Uterus (tissue), 4 donors: ENCODE results near the gene ZNF317. TPM values are rescaled to one million over a fixed set of nuclear protein-coding genes. Genes with fewer than 3 reads are reported as not detected.

Experiments
- DNase-seq, 2 donors: peaks; one replicate each; pipeline ENCODE4 v3.0.0-alpha.2; 2019 to 2020
- H3K27ac ChIP-seq, 2 donors: fragments of 200-600 bp; sonication (generic); 1 replicate in 1 of 2; 2 replicates in 1 of 2; pipeline ENCODE4 v1.5.1; 2016 to 2018
- H3K27me3 ChIP-seq, 2 donors: fragments of 200-600 bp; sonication (generic); one replicate each; pipeline ENCODE4 v1.5.1; 2018 to 2019; ENCODE audit warnings: control low read depth in 1 of 2
- H3K36me3 ChIP-seq, 2 donors: fragments of 200-600 bp; sonication (generic); one replicate each; pipeline ENCODE4 v1.5.1; 2019; ENCODE audit warnings: control low read depth in 1 of 2
- H3K4me1 ChIP-seq, 2 donors: fragments of 200-600 bp; sonication (generic); one replicate each; pipeline ENCODE4 v1.5.1; 2018 to 2019; ENCODE audit warnings: control low read depth in 1 of 2
- H3K4me3 ChIP-seq, 2 donors: fragments of 200-600 bp; sonication (generic); 1 replicate in 1 of 2; 2 replicates in 1 of 2; pipeline ENCODE4 v1.5.1; 2018 to 2019; ENCODE audit warnings: mild to moderate bottlenecking in 1 of 2
- H3K9me3 ChIP-seq, 2 donors: fragments of 200-600 bp; sonication (generic); one replicate each; pipeline ENCODE4 v1.5.1; 2019; ENCODE audit warnings: control low read depth in 1 of 2
- CTCF ChIP-seq, 4 experiments: fragments of 200-600 bp in 2 of 4; fragments of 450-650 bp in 2 of 4; sonication (generic) in 2 of 4; IDR thresholded peaks; one replicate each; pipeline ENCODE4 v1.5.1; 2016 to 2019; ENCODE audit warnings: antibody characterized with exemption in 4 of 4, mild to moderate bottlenecking in 2 of 4, moderate library complexity in 1 of 4
- POLR2A ChIP-seq, 2 donors: fragments of 450-650 bp; IDR thresholded peaks; one replicate each; pipeline ENCODE4 v1.6.1; 2016; ENCODE audit warnings: antibody characterized with exemption in 2 of 2, mild to moderate bottlenecking in 1 of 2, moderate library complexity in 1 of 2
- intact Hi-C: fragments of 100-400 bp; cut with DNase I; formaldehyde crosslinking; loops from one replicate; pipeline ENCODE4 v1.15.1; 2023; ENCODE audit warnings: low total_unique reads
- total RNA-seq, 4 donors: library from RNA; depleted of rRNA in 3 of 4; stranded (reverse); fragments of >200 nt in 3 of 4; gene quantifications; one replicate each; pipeline versions ENCODE4 v1.1.0 to v1.2.4, GENCODE V29; 2014 to 2023
- donor health status: DM: yes; HTN: yes; CAD: no.

The ZNF317 gene
- total RNA-seq, 4 donors from 2014 or later, result 4.4 to 42.6 (median 13.6) TPM

GRCh38 chr19:9144920-9145319, 4.7 kb downstream of the ZNF317 start:
- H3K4me1 ChIP-seq, result peaks cover 0 to 10% of the 10 kb centered on the region in 2 donors
- H3K27me3 ChIP-seq, result no peaks in the 10 kb centered on the region
- H3K9me3 ChIP-seq, result peaks cover 0 to 16% of the 10 kb centered on the region in 2 donors
- no peaks in the 10 kb centered on the region for H3K36me3 ChIP-seq
- no peak overlapping the region for H3K4me3 ChIP-seq
- H3K27ac ChIP-seq, result no peak overlapping the region
- intact Hi-C loops, result no loop called here
- TF ChIP-seq POLR2A (IDR thresholded peaks at IDR 0.05), result no peak
- TF ChIP-seq CTCF (IDR thresholded peaks at IDR 0.05), result no peak
- no peak for DNase-seq

GRCh38 chr19:9146882-9147281, 6.7 kb downstream of the ZNF317 start:
- no peaks in the 10 kb centered on the region for H3K36me3 ChIP-seq
- H3K9me3 ChIP-seq, result peaks cover 0 to 16% of the 10 kb centered on the region in 2 donors
- no peak overlapping the region for H3K27ac ChIP-seq
- TF ChIP-seq POLR2A (IDR thresholded peaks at IDR 0.05), result no peak
- TF ChIP-seq CTCF (IDR thresholded peaks at IDR 0.05), result no peak
- H3K4me1 ChIP-seq, result peaks cover 0 to under 1% of the 10 kb centered on the region in 2 donors
- H3K27me3 ChIP-seq, result no peaks in the 10 kb centered on the region
- no peak for DNase-seq
- intact Hi-C loops, result no loop called here
- no peak overlapping the region for H3K4me3 ChIP-seq

- intact Hi-C loops, result no loop called here
- Histone ChIP-seq H3K36me3 (no peaks in the 10 kb centered on the region), H3K4me3 (no peak overlapping the region)
These were observed 8.5 kb downstream of the ZNF317 start for GRCh38 chr19:9148697-9149096.

GRCh38 chr19:9149997-9150396, 9.8 kb downstream of the ZNF317 start:
- no peak for TF ChIP-seq CTCF (IDR thresholded peaks at IDR 0.05)
- H3K9me3 ChIP-seq, result peaks cover 0 to 16% of the 10 kb centered on the region in 2 donors

More at GRCh38 chr19:9148697-9149096, 8.5 kb downstream of the ZNF317 start:
- H3K27ac ChIP-seq, result no peak overlapping the region
- no peaks in the 10 kb centered on the region for H3K4me1 ChIP-seq
- no peaks in the 10 kb centered on the region for H3K27me3 ChIP-seq
- no peak for DNase-seq
- peaks cover 0 to 22% of the 10 kb centered on the region in 2 donors for H3K9me3 ChIP-seq
- TF ChIP-seq CTCF (IDR thresholded peaks at IDR 0.05) (no peak), POLR2A (IDR thresholded peaks at IDR 0.05) (no peak)

GRCh38 chr19:9150650-9151049, 10.5 kb downstream of the ZNF317 start:
- H3K9me3 ChIP-seq, result peaks cover 0 to 15% of the 10 kb centered on the region in 2 donors
- intact Hi-C loops, result no loop called here
- H3K4me1 ChIP-seq, result no peaks in the 10 kb centered on the region
- TF ChIP-seq POLR2A (IDR thresholded peaks at IDR 0.05) (no peak), CTCF (IDR thresholded peaks at IDR 0.05) (no peak)
- H3K27me3 ChIP-seq, result no peaks in the 10 kb centered on the region
- no peaks in the 10 kb centered on the region for H3K36me3 ChIP-seq
- no peak overlapping the region for H3K27ac ChIP-seq
- DNase-seq, result no peak
- no peak overlapping the region for H3K4me3 ChIP-seq

More at GRCh38 chr19:9149997-9150396, 9.8 kb downstream of the ZNF317 start:
- intact Hi-C loops, result no loop called here
- no peaks in the 10 kb centered on the region for H3K27me3 ChIP-seq
- no peak for DNase-seq
- no peak overlapping the region for H3K27ac ChIP-seq
- H3K4me1 ChIP-seq, result no peaks in the 10 kb centered on the region
- H3K4me3 ChIP-seq, result no peak overlapping the region
- no peaks in the 10 kb centered on the region for H3K36me3 ChIP-seq
